GM12865 (cell line): ENCODE measurements around the gene GPATCH8.

Source experiments
- DNase-seq: peaks from one replicate; pipeline ENCODE4 v3.0.0; 2010; ENCODE audit warnings: low read depth
- H3K4me3 ChIP-seq: 2 replicates; pipeline ENCODE4 v1.5.1; 2011; ENCODE audit warnings: mild to moderate bottlenecking, low read depth, low read length, control low read depth
- TF ChIP-seq, protein P1 (sequence below): IDR thresholded peaks from 2 replicates; pipeline ENCODE4 v1.5.1; 2011; ENCODE audit warnings: low read length, control low read depth, low read depth, inconsistent platforms; ENCODE audit not compliant: insufficient read depth; ENCODE audit errors: missing control alignments

The GPATCH8 gene

DNA sequence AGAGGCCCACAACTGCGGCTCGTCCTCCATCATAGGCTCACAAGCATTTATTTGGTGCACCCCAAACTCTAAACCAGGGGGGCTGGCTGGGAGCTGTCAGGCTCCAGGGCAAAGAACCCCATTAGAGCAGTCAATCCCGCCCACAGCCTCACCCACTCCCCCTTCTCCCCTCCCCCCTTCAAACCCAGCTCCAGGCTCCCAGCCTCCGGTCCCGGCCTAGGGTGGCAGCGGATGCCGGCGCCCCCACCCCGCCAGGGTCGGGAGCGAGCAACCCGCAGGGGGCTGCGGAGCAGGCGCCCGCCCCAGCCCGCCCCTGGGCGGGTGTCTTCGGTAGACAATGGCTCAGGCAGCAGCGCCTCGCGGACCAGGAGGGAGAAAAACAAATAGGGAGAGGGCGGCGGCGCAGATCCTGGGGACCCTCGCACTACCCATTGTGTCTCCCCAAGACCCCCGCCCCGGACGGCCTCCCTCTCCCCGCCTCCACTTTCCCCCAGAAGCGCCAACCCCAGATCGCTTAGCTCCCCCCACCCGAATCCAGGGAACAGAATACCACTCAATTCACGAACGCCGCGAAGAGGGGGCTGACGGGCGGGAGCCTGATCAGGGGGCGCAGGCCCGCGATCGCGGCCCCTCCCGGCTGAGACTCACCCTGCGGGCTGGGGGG is 140.1 kb downstream of the GPATCH8 start:
- DNase-seq: no peak
- TF ChIP-seq, protein P1, sequence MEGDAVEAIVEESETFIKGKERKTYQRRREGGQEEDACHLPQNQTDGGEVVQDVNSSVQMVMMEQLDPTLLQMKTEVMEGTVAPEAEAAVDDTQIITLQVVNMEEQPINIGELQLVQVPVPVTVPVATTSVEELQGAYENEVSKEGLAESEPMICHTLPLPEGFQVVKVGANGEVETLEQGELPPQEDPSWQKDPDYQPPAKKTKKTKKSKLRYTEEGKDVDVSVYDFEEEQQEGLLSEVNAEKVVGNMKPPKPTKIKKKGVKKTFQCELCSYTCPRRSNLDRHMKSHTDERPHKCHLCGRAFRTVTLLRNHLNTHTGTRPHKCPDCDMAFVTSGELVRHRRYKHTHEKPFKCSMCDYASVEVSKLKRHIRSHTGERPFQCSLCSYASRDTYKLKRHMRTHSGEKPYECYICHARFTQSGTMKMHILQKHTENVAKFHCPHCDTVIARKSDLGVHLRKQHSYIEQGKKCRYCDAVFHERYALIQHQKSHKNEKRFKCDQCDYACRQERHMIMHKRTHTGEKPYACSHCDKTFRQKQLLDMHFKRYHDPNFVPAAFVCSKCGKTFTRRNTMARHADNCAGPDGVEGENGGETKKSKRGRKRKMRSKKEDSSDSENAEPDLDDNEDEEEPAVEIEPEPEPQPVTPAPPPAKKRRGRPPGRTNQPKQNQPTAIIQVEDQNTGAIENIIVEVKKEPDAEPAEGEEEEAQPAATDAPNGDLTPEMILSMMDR: no peak
- peak overlapping the region; percentile 47 for H3K4me3 ChIP-seq

DNA sequence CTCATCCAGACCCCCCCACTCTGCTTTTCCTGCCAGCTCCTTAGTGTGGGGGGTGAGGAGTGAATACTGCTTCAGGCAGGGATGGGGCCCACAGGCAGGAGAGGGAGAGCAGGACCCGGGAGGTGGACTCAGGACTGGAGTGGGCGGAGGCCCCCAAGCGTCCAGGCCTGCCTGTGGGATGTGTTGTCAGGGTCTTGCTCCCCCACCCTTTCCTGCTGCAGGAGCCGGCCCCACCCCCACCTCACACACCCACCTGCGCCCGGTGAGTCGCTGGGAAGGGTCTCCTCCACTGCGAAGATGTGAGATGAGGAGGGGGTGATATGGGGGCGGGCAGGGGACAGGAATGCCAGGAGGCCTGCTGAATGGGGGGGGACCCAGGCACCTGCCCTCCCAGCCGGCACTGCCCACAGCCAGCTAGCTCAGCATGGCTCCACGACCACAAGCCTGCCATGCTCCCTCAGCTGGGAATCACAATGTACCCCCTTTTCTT is 140.7 kb downstream of the GPATCH8 start:
- no peak for DNase-seq
- TF ChIP-seq, protein P1: no peak
- H3K4me3 ChIP-seq: no peak overlapping the region

DNA sequence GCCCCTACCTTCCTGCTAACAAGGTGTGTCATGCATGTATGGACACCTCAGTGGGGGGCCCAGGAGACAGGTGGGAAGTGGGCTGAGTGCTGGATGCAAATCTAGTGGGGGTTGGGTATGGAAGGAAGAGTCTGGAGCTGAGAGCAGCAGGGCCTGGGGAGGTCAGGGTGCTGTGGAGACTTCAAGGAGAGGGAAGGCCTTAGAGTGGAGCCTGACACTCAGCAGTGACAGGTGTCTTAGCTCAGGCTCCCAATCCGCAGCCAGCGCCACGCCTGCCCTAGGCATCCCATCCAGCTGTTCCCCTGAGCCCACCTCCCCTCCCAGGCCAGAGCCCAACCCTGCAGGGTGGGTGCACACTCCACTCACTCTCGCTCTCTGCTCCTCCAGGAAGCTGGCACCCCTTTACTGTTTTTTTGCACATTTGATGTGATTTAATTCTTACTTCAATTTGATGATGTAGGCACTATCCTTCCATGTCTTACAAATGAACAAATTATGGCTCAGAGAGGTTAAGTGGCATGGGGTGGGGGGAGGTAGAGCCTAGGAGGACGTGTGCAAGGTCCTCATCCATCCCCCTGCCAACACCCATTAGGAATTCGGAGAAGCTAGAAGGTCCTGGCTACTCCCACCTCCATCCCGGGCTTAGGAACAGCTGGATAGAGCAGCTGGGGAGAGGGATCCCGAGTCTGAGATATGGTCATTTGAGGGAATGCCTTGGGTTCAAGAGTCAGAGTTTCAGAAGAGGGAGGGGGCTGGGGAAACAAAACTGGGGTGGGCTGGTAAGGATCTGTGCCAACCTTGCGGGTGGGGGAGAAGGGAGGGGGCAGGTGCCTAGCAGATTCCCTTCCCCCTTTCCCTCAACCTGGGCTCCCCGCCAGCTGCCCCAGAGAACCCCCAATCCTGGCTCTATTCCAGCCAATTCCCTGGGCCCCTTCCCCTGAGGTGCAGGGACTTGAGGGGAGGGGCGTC is 141.6 kb downstream of the GPATCH8 start:
- DNase-seq: no peak
- H3K4me3 ChIP-seq: no peak overlapping the region
- TF ChIP-seq, protein P1: no peak

DNA sequence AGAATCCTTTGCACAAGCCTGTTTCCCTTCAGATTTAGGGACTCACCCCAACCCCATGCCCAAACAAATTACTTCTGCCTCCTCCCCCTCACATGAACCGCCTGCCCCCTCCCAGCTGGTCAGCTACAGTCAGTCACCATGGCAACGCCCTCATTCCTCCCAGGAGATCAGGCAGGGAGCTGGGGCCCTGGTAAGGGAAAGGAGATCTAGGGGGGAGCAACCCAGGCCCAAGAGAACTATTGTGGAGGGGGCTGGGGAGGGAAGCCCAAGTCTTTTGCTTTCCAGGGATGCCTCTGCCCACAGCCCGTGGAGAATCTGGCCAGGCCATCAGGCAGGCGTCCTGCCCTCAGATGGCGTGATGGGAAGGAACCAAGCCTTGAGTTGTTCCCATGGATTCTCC is 142.4 kb downstream of the GPATCH8 start:
- no peak for DNase-seq
- TF ChIP-seq, protein P1: no peak
- H3K4me3 ChIP-seq: no peak overlapping the region

DNA sequence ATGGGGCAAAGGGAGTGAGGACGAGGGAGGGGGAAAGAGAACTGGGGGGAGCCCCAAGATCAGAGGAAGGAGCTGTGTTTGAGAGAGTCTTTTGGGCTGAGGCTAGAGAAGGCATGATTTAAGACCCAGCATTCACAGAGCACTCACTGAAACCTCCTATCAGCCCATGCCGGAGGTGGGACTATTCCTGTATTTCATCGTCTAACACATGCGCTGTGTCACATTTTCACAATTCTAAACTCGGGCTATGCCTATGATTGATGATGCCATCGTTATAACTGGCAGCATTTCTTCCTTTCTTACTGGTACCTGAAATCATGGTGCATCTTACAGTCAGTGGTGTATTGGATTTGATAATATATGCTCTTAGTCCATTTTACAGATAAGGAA is 143.1 kb downstream of the GPATCH8 start:
- TF ChIP-seq, protein P1: no peak
- no peak overlapping the region for H3K4me3 ChIP-seq
- DNase-seq: no peak

DNA sequence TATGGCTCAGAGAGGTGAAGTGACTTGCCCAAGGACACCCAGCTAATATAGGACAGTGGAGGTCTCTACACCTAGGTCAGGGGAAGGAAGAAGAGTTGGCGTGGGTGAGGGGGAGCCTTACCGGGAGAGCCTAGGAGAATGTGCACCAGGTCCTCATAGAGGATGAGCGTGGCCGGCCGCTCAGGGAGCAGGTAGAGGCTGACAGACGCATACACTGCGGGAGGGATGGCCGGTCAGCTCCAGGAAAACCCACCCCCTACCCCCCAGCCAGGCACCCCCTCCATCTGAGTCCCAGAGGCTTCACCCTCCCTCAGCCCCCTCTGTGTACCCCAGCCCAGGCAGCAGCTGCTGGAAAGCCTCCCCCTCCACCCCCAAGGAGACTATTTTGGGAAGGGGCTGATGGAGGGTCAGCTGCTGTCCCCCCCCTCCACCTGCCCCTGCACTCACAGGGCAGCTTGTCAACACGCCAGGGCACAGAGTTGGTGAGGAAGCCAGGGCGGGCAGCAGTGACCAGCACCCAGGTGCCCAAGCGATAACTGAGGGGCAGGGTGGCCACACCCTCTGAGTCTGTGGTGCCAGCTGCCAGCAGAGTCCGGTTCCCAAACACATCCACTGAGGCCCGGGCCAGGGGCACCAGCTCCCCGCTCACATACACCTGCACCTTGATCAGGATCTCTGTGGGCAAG is 143.6 kb downstream of the GPATCH8 start:
- DNase-seq: no peak
- no peak overlapping the region for H3K4me3 ChIP-seq
- TF ChIP-seq, protein P1: no peak
